A673 (cell line): ENCODE measurements around the gene CRACR2A. TPM values are rescaled to one million over a fixed set of nuclear protein-coding genes. Genes with fewer than 3 reads are reported as not detected.

Experiments
- BruUV-seq: library from RNA; stranded (reverse); fragments of 400-500 nt; replicated peaks from 2 replicates; lab custom pipeline; 2021; lab: Mats Ljungman, UMichigan
- CTCF ChIA-PET: fragments of 300-600 bp; sonication (Branson Sonifier 250); formaldehyde crosslinking; loops from one replicate; lab custom pipeline; 2022; ENCODE audit warnings: antibody characterized with exemption; lab: Charles Lee
- POLR2A ChIA-PET: fragments of 300-600 bp; sonication (Branson Sonifier 250); formaldehyde crosslinking; loops from one replicate; lab custom pipeline; 2022; ENCODE audit warnings: antibody characterized with exemption; ENCODE audit not compliant: low non-redundant PET; lab: Charles Lee
- DNase-seq: peaks from one replicate; pipeline ENCODE4 v3.0.0-alpha.2; 2015; ENCODE audit warnings: low spot score
- H3K27ac ChIP-seq: fragments of 200-600 bp; sonication (generic); 2 replicates; pipeline ENCODE4 v1.5.1; 2016; ENCODE audit warnings: mixed run types, low read depth, mild to moderate bottlenecking, mixed read lengths, antibody characterized with exemption, low read length; ENCODE audit not compliant: poor library complexity, severe bottlenecking
- H3K27me3 ChIP-seq: fragments of 200-600 bp; sonication (generic); replicated peaks from 2 replicates; pipeline ENCODE4 v1.6.1; 2017; ENCODE audit warnings: mixed run types, low read depth, mild to moderate bottlenecking, mixed read lengths, antibody characterized with exemption, low read length; ENCODE audit not compliant: insufficient read depth, poor library complexity
- H3K36me3 ChIP-seq: fragments of 200-600 bp; sonication (generic); 2 replicates; pipeline ENCODE4 v1.6.1; 2016; ENCODE audit warnings: mixed run types, mild to moderate bottlenecking, mixed read lengths, antibody characterized with exemption, low read length; ENCODE audit not compliant: insufficient read depth, poor library complexity, severe bottlenecking
- H3K4me1 ChIP-seq: fragments of 200-600 bp; sonication (generic); 2 replicates; pipeline ENCODE4 v1.6.1; 2017; ENCODE audit warnings: mixed run types, mild to moderate bottlenecking, mixed read lengths, antibody characterized with exemption, low read length; ENCODE audit not compliant: insufficient read depth, poor library complexity, severe bottlenecking
- H3K4me3 ChIP-seq: fragments of 200-600 bp; sonication (generic); 2 replicates; pipeline ENCODE4 v1.5.1; 2016; ENCODE audit warnings: low read depth, mixed run types, mild to moderate bottlenecking, mixed read lengths, low read length; ENCODE audit not compliant: poor library complexity, severe bottlenecking
- H3K9me3 ChIP-seq: fragments of 200-600 bp; sonication (generic); 2 replicates; pipeline ENCODE4 v1.6.1; 2016; ENCODE audit warnings: mixed run types, low read depth, mild to moderate bottlenecking, mixed read lengths, antibody characterized with exemption, low read length; ENCODE audit not compliant: poor library complexity, severe bottlenecking
- EZH2 ChIP-seq: fragments of 200-600 bp; sonication (generic); IDR thresholded peaks from 2 replicates; pipeline ENCODE4 v1.6.1; 2017; ENCODE audit warnings: borderline replicate concordance, low read depth, mild to moderate bottlenecking, mixed read lengths, antibody characterized with exemption, low read length; ENCODE audit not compliant: poor library complexity, severe bottlenecking
- intact Hi-C: fragments of 100-400 bp; cut with micrococcal nuclease; formaldehyde crosslinking; loops from one replicate; pipeline ENCODE4 v1.10.0; 2022; ENCODE audit not compliant: unreplicated experiment
- total RNA-seq: library from RNA; stranded (reverse); gene quantifications from 2 replicates; pipeline ENCODE4 v1.2.3, GENCODE V29; 2021
- TF ChIP-seq, protein P1 (sequence below): fragments of 300-800, 200-600 bp; sonication (generic); conservative IDR thresholded peaks from 2 replicates; pipeline ENCODE4 v1.5.1; 2017; ENCODE audit warnings: low read depth, mild to moderate bottlenecking, antibody characterized with exemption, low read length, moderate library complexity, mixed read lengths

Gene CRACR2A
- total RNA-seq, 1 experiment from 2014 or later, result 0.13 TPM

DNA sequence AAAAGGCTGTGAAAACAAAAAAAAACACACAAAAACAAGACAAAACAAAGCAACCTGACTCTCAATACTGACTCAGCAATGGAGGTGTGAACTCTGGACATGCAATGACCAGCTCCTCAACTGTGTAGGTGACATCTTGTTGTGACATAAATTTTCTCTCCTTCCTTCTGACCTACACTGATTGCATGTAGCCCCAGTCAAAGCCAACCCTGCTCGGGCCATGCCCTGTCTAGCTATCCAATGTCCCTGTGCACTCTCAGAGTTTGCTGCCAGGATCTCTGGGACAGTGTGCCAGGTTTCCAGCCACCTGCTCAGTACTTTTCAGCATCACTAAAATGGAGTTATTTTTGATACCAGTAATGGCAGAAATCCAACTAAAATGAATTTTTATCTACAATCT lies 18.9 kb upstream of the CRACR2A start:
- CTCF ChIA-PET, result no interaction called here
- POLR2A ChIA-PET, result no interaction called here
- TF ChIP-seq EZH2, result no peak

DNA sequence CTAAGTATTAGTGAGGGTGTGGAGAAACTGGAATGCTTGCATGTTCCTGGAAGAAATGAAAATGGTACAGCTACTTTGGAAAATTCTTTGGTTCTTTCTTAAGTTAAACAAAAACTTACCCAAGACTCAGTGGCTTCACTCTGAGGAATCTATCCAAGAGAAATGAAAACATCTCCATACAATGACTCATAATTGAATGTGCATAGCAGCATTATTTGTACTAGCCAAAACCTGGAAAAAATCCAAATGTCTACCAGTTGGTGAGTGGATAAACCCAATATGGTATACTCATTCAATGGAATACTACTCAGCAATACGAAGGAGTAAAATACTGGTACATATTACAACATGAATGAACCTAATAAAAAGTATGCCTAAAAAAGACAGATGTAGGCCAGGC lies 18.0 kb upstream of the CRACR2A start:
- no peak overlapping the region for H3K27ac ChIP-seq
- H3K36me3 ChIP-seq, result no peaks in the 10 kb centered on the region
- intact Hi-C loops, result no loop called here
- no peak overlapping the region for H3K4me3 ChIP-seq
- ChIA-PET POLR2A (no interaction called here), CTCF (no interaction called here)
- peaks cover 24% of the 10 kb centered on the region for H3K27me3 ChIP-seq
- H3K9me3 ChIP-seq, result no peaks in the 10 kb centered on the region
- no peak for DNase-seq
- BruUV-seq, result no TSS peak
- TF ChIP-seq, protein P1, sequence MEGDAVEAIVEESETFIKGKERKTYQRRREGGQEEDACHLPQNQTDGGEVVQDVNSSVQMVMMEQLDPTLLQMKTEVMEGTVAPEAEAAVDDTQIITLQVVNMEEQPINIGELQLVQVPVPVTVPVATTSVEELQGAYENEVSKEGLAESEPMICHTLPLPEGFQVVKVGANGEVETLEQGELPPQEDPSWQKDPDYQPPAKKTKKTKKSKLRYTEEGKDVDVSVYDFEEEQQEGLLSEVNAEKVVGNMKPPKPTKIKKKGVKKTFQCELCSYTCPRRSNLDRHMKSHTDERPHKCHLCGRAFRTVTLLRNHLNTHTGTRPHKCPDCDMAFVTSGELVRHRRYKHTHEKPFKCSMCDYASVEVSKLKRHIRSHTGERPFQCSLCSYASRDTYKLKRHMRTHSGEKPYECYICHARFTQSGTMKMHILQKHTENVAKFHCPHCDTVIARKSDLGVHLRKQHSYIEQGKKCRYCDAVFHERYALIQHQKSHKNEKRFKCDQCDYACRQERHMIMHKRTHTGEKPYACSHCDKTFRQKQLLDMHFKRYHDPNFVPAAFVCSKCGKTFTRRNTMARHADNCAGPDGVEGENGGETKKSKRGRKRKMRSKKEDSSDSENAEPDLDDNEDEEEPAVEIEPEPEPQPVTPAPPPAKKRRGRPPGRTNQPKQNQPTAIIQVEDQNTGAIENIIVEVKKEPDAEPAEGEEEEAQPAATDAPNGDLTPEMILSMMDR, result no peak
- TF ChIP-seq EZH2, result no peak
- H3K4me1 ChIP-seq, result no peaks in the 10 kb centered on the region

More for the DNA sequence above, 18.9 kb upstream of the CRACR2A start:
- intact Hi-C loops, result no loop called here
- Histone ChIP-seq H3K27ac (no peak overlapping the region), H3K27me3 (peaks cover 21% of the 10 kb centered on the region), H3K9me3 (no peaks in the 10 kb centered on the region), H3K4me1 (no peaks in the 10 kb centered on the region), H3K4me3 (no peak overlapping the region), H3K36me3 (no peaks in the 10 kb centered on the region)
- no TSS peak for BruUV-seq
- no peak for DNase-seq

DNA sequence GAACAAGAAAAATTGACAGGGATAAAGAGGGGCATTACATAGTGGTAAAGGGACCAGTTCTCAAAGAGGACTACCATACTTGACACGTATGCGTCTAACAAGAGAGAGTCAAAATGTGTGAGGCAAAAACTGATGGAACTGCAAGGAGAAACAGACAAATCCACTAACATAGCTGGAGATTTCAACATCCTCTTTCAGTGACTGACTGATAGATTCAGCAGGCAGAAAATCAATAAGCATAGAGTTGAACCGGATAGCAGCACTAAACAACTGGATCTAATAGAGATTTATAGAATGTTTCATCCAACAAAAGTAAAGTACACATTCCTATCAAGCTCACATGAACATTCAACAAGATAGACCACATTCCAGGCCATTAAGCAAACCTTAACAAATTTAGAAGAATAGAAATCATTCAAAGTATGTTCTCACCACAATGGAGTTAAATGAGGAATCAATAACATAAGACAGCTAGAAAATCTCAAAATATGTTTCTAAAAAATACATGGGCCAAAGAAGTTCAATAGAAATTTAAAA lies 16.1 kb upstream of the CRACR2A start:
- TF ChIP-seq, protein P1, result no peak
- BruUV-seq, result no TSS peak
- Histone ChIP-seq H3K4me1 (no peaks in the 10 kb centered on the region), H3K9me3 (no peaks in the 10 kb centered on the region), H3K4me3 (no peak overlapping the region), H3K27ac (no peak overlapping the region), H3K36me3 (no peaks in the 10 kb centered on the region), H3K27me3 (peaks cover 24% of the 10 kb centered on the region)
- intact Hi-C loops, result no loop called here
- ChIA-PET CTCF (no interaction called here), POLR2A (no interaction called here)
- DNase-seq, result no peak

DNA sequence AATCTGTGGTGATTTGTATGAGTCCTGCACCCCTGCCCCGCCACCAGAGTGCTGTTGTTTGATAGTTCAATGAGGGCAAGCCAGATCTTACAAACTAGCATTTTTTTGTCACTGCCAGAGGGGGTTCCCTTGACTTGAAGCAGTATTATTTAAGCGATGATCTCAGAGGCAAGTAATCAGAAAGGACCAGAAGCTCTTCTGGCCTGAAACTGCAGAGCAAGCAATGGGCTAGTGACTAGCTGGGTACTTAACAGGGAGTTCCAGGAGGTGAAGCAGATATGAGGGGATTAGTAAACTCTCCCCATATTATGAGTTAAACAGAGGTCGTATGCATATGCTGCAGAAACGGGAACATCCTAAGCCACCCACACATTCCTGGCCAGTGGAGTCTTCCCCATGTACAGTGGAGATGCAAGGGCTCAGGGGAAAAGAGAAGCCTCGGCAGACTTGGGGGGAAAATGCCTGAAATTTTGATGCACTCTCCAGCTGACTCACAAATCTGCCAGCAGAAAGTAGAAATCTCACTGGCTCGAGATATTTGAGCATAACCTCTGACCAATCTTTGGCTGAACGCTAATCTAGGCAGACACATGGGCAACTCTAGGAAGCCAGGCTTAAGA lies 8.3 kb upstream of the CRACR2A start:
- DNase-seq, result no peak
- BruUV-seq, result no TSS peak
- H3K27ac ChIP-seq, result no peak overlapping the region
- no peak overlapping the region for H3K4me3 ChIP-seq
- POLR2A ChIA-PET, result no interaction called here
- CTCF ChIA-PET, result no interaction called here
- no peaks in the 10 kb centered on the region for H3K36me3 ChIP-seq
- H3K4me1 ChIP-seq, result no peaks in the 10 kb centered on the region
- peaks cover 35% of the 10 kb centered on the region for H3K27me3 ChIP-seq
- intact Hi-C loops, result no loop called here
- no peak for TF ChIP-seq EZH2
- TF ChIP-seq, protein P1, result no peak
- H3K9me3 ChIP-seq, result no peaks in the 10 kb centered on the region
